K562 (cell line): Measurements from ENCODE around the gene RBSN. TPM values are rescaled to one million over a fixed set of nuclear protein-coding genes. Genes with fewer than 3 reads are reported as not detected.

Experiments used
- CHD1 ChIP-seq: fragments of 200-600 bp; sonication (generic); IDR thresholded peaks from one replicate; pipeline ENCODE4 v1.6.1; 2012; ENCODE audit warnings: mild to moderate bottlenecking, moderate library complexity, low read length, inconsistent platforms
- CSDE1 ChIP-seq, 2 experiments: fragments of 450-650 bp; IDR thresholded peaks; 2 replicates each; pipeline ENCODE4 v1.6.1; 2016; ENCODE audit warnings: mild to moderate bottlenecking in 1 of 2
- GTF2E2 ChIP-seq: fragments of 200-800 bp; sonication (Bioruptor generic); IDR thresholded peaks from 2 replicates; pipeline ENCODE4 v1.6.1; 2016; ENCODE audit warnings: missing genetic modification characterization, missing compliant biosample characterization
- HNRNPL ChIP-seq: fragments of 200-400 bp; formaldehyde crosslinking; IDR thresholded peaks from 2 replicates; pipeline ENCODE4 v1.6.1; 2017; ENCODE audit warnings: low read depth, mild to moderate bottlenecking, low read length
- NONO ChIP-seq, 2 experiments: fragments of 200-400 bp in 1 of 2; fragments of 450-650 bp in 1 of 2; formaldehyde crosslinking in 1 of 2; IDR thresholded peaks; 2 replicates each; pipeline ENCODE4 v1.6.1; 2017; ENCODE audit warnings: low read depth in 2 of 2, mild to moderate bottlenecking in 2 of 2, moderate library complexity in 2 of 2, low read length in 1 of 2
- PHB2 ChIP-seq: fragments of 450-650 bp; IDR thresholded peaks from 2 replicates; pipeline ENCODE4 v1.6.1; 2017; ENCODE audit warnings: low read depth
- POLR2G ChIP-seq: fragments of 200-400 bp; formaldehyde crosslinking; IDR thresholded peaks from 2 replicates; pipeline ENCODE4 v1.6.1; 2017; ENCODE audit warnings: low read depth, mild to moderate bottlenecking, antibody characterized with exemption, low read length, moderate library complexity
- SMARCA5 ChIP-seq: fragments of 450-650 bp; IDR thresholded peaks from 2 replicates; pipeline ENCODE4 v1.6.1; 2016
- SPI1 ChIP-seq: IDR thresholded peaks from 2 replicates; pipeline ENCODE4 v1.6.1; 2011; ENCODE audit warnings: low read depth, low read length, control low read depth, borderline replicate concordance
- TAF1 ChIP-seq: IDR thresholded peaks from 2 replicates; pipeline ENCODE4 v1.6.1; 2011; ENCODE audit warnings: mild to moderate bottlenecking, low read length, moderate library complexity; ENCODE audit not compliant: insufficient read depth, control insufficient read depth, severe bottlenecking; ENCODE audit errors: extremely low read depth
- ZBTB8A ChIP-seq: fragments of 450-650 bp; IDR thresholded peaks from 2 replicates; pipeline ENCODE4 v1.6.1; 2018; ENCODE audit warnings: mild to moderate bottlenecking, moderate library complexity; ENCODE audit not compliant: partially characterized antibody
- ZC3H8 ChIP-seq: fragments of 450-650 bp; IDR thresholded peaks from 2 replicates; pipeline ENCODE4 v1.6.1; 2017
- ZFPM2 ChIP-seq: fragments of 250-450 bp; sonication (Bioruptor Pico); IDR thresholded peaks from 2 replicates; pipeline ENCODE4 v1.5.1; 2022; ENCODE audit warnings: mild to moderate bottlenecking
- ZNF23 ChIP-seq: fragments of 250-450 bp; sonication (Bioruptor Pico); IDR thresholded peaks from 2 replicates; pipeline ENCODE4 v1.4.0; 2020; ENCODE audit warnings: mild to moderate bottlenecking
- ZNF274 ChIP-seq: IDR thresholded peaks from 2 replicates; pipeline ENCODE4 v1.6.1; 2011; ENCODE audit warnings: low read depth, mild to moderate bottlenecking, low read length, moderate library complexity, borderline replicate concordance
- ZNF561 ChIP-seq: fragments of 450-650 bp; formaldehyde crosslinking; conservative IDR thresholded peaks from 2 replicates; pipeline ENCODE4 v1.4.0; 2020; ENCODE audit warnings: mild to moderate bottlenecking, moderate library complexity
- ZNF57 ChIP-seq: fragments of 450-650 bp; formaldehyde crosslinking; IDR thresholded peaks from 2 replicates; pipeline ENCODE4 v1.4.0; 2020; ENCODE audit warnings: mild to moderate bottlenecking, moderate library complexity
- ZNF584 ChIP-seq: fragments of 200-800 bp; sonication (Bioruptor generic); IDR thresholded peaks from 2 replicates; pipeline ENCODE4 v1.6.1; 2016; ENCODE audit warnings: low read depth, mild to moderate bottlenecking, missing genetic modification characterization, missing compliant biosample characterization
- ZNF780A ChIP-seq: fragments of 250-450 bp; sonication (Bioruptor Pico); IDR thresholded peaks from 2 replicates; pipeline ENCODE4 v1.5.0; 2021; ENCODE audit warnings: mild to moderate bottlenecking
- polyA plus RNA-seq, 8 experiments: library from polyadenylated mRNA; depleted of rRNA in 4 of 8; stranded (reverse) in 5 of 8; unstranded in 3 of 8; fragments of >200 nt; fragmentation: Nextera tagmentation in 2 of 8; fragmentation: Illumina TruSeq in 1 of 8; extraction: Ambion mirVana in 2 of 8; extraction: Trizol in 1 of 8; gene quantifications; 2 replicates each; pipeline versions ENCODE4 v1.2.1 to v1.2.3, GENCODE V29; 2011 to 2014; ENCODE audit warnings: inconsistent platforms in 1 of 8, missing spikeins in 1 of 8
- total RNA-seq, 7 experiments: library from RNA; depleted of rRNA in 6 of 7; stranded (reverse); fragments of >200 nt in 6 of 7; fragmentation: Illumina TruSeq in 2 of 7; extraction: Trizol in 2 of 7; gene quantifications; 2 replicates each; pipeline versions ENCODE4 v1.2.1 to v1.2.3, GENCODE V29; 2011 to 2021; ENCODE audit warnings: low replicate concordance in 1 of 7
- TF ChIP-seq, protein P1 (sequence below): sonication (generic); formaldehyde crosslinking; IDR thresholded peaks from 2 replicates; pipeline ENCODE4 v1.8.0; 2022; ENCODE audit warnings: missing genetic modification reagents, mild to moderate bottlenecking, borderline replicate concordance
- TF ChIP-seq, protein P2 (sequence below): sonication (generic); formaldehyde crosslinking; IDR thresholded peaks from 2 replicates; pipeline ENCODE4 v1.4.0; 2020; ENCODE audit warnings: mild to moderate bottlenecking, missing genetic modification reagents
- TF ChIP-seq, protein P3 (sequence below), 2 experiments: fragments of 450-650 bp in 1 of 2; sonication (generic) in 1 of 2; formaldehyde crosslinking; conservative IDR thresholded peaks; 2 replicates each; pipeline versions ENCODE4 v1.4.0 to v1.8.1; 2020 to 2022; ENCODE audit warnings: mild to moderate bottlenecking in 1 of 2, missing genetic modification reagents in 1 of 2

RBSN gene
- total and polyA plus RNA-seq, 9 of the 15 experiments (the other 6 are each of a cell fraction or from before 2014, with no cell fraction given) = 2.9 to 19.6 (median 15.0) TPM

DNA sequence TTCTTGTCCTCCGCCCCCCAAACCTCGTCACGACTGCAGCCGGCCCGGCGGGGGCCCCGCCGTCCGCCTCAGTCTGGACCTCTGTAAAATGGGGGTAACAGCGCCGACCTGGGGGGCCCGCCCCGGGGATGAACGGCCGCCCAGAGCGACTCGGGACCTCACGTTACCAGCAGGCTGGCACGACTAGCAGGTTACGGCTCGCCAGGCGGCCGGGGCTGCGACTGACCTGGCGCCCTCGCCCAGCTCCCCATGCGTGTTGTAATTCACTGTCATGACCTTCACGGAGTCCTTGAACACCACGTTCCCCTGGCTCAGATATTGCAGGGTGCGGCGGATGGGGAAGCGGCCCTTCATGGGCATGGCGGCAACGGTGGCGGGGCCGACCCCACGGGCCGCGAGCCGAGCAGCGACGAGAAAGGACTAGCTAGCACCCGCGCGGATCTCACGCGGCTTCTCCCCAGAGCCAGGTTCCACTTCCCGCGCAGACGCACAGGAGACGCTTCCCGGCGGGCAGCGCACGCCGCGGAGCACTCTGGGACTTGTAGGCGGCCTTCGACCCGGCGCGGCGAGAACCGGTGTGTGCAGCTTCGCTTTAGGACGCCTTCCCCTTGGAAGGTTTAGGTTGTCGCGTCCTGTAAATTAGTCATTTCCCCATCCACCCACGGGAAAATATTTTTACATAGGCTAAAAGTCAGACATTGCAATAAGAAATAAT, 34.0 kb downstream of the RBSN start, which contains the start of gene MRPS25 (continued):
- TF ChIP-seq, protein P1, sequence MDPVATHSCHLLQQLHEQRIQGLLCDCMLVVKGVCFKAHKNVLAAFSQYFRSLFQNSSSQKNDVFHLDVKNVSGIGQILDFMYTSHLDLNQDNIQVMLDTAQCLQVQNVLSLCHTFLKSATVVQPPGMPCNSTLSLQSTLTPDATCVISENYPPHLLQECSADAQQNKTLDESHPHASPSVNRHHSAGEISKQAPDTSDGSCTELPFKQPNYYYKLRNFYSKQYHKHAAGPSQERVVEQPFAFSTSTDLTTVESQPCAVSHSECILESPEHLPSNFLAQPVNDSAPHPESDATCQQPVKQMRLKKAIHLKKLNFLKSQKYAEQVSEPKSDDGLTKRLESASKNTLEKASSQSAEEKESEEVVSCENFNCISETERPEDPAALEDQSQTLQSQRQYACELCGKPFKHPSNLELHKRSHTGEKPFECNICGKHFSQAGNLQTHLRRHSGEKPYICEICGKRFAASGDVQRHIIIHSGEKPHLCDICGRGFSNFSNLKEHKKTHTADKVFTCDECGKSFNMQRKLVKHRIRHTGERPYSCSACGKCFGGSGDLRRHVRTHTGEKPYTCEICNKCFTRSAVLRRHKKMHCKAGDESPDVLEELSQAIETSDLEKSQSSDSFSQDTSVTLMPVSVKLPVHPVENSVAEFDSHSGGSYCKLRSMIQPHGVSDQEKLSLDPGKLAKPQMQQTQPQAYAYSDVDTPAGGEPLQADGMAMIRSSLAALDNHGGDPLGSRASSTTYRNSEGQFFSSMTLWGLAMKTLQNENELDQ (CRISPR knock-in tag) = no peak
- TF ChIP-seq ZNF23 (CRISPR knock-in tag) (no peak), ZC3H8 (no peak), ZNF57 (CRISPR knock-in tag) (peak; percentile 20; the same call in 1 of the 2 replicates), ZNF584 (CRISPR knock-in tag) (no peak; the same call in 1 of the 2 replicates), GTF2E2 (tag) (peak; percentile 39; the same call in 1 of the 2 replicates), ZFPM2 (CRISPR knock-in tag) (no peak), ZBTB8A (no peak), PHB2 (no peak), SMARCA5 (0 out of 2 replicates have a peak, but pooled peaks have one; percentile 17), TAF1 (peak; percentile 92), ZNF780A (CRISPR knock-in tag) (no peak), CSDE1 (IDR thresholded peaks at IDR 0.05) (no peak; a peak in 1 of 4 replicates), NONO (IDR thresholded peaks at IDR 0.05; ENCODE audit: low read depth in 2 of 2, low read length in 1 of 2) (peak in 1 of 2 experiments; percentile 63; a peak in 2 of 4 replicates), CHD1 (peak; percentile 94), SPI1 (0 out of 2 replicates have a peak, but pooled peaks have one; percentile 33), ZNF561 (CRISPR knock-in tag) (no peak), HNRNPL (peak; percentile 77; the same call in 1 of the 2 replicates), POLR2G (peak; percentile 99), ZNF274 (no peak)
- TF ChIP-seq, protein P2, sequence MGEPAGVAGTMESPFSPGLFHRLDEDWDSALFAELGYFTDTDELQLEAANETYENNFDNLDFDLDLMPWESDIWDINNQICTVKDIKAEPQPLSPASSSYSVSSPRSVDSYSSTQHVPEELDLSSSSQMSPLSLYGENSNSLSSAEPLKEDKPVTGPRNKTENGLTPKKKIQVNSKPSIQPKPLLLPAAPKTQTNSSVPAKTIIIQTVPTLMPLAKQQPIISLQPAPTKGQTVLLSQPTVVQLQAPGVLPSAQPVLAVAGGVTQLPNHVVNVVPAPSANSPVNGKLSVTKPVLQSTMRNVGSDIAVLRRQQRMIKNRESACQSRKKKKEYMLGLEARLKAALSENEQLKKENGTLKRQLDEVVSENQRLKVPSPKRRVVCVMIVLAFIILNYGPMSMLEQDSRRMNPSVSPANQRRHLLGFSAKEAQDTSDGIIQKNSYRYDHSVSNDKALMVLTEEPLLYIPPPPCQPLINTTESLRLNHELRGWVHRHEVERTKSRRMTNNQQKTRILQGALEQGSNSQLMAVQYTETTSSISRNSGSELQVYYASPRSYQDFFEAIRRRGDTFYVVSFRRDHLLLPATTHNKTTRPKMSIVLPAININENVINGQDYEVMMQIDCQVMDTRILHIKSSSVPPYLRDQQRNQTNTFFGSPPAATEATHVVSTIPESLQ (CRISPR knock-in tag) = 0 out of 2 replicates have a peak, but pooled peaks have one; percentile 18
- TF ChIP-seq, protein P3, sequence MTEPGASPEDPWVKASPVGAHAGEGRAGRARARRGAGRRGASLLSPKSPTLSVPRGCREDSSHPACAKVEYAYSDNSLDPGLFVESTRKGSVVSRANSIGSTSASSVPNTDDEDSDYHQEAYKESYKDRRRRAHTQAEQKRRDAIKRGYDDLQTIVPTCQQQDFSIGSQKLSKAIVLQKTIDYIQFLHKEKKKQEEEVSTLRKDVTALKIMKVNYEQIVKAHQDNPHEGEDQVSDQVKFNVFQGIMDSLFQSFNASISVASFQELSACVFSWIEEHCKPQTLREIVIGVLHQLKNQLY (CRISPR knock-in tag; conservative IDR thresholded peaks at IDR 0.05) = no peak
